Measurements from ENCODE around the gene KIF25. TPM values are rescaled to one million over a fixed set of nuclear protein-coding genes. Genes with fewer than 3 reads are reported as not detected.

KIF25 gene
- total RNA-seq, 1 experiment from 2014 or later, result 0.42 TPM

DNA sequence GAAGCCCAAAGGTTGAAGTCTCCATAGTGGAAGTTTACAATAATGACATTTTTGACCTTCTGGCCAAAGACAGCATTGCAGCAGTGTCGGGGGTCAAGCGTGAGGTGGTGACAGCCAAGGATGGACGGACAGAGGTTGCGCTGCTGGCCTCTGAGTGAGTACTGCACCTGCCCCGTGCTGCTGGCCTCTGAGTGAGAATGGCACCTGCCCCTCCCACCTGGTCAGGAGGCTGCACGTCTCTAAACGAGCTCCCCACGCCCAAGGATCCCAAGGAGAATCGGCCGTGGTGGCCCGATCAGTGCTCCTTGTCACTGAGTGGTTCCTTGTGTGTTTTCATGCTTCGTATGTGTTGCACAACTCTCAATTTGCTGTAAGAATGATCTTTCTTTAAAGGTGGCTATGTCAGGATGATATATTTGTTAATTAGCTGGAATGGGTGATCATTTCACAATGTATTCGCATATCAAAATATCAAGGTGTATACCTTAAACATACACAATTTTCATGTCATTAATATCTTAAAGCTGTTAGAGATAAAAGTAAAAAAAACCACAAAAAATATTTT, 41.2 kb downstream of the KIF25 start:
- no peaks in the 10 kb centered on the region for H3K27me3 ChIP-seq (ENCODE audit: control insufficient read depth, insufficient read depth, low read length)
- no peak for DNase-seq
- H3K4me3 ChIP-seq (ENCODE audit: insufficient read depth, low read depth, low read length), result no peak overlapping the region
- H3K36me3 ChIP-seq (replicated peaks; ENCODE audit: control insufficient read depth, insufficient read depth, low read length), result no peaks in the 10 kb centered on the region

DNA sequence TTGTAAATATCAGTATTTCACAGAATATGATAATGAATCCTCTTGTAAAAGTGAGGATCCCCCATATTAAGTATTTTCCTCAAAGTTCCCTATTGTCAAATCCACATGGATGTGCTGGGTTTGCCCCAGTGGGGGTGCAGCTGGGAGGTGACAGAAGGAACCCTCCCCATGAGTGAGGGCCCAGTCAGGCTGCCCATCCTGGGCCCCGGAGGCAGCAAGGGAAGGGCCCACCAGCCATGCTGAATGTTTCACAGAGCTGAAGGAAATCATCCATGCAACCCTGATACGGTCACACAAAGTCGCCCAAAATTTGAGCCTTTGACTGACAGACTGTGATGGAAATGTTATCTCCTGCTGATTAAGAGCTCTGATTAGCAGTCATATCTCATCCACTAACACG, 41.8 kb downstream of the KIF25 start:
- no peaks in the 10 kb centered on the region for H3K36me3 ChIP-seq (replicated peaks; ENCODE audit: control insufficient read depth, insufficient read depth, low read length)
- H3K4me3 ChIP-seq (ENCODE audit: insufficient read depth, low read depth, low read length), result no peak overlapping the region
- H3K27me3 ChIP-seq (ENCODE audit: control insufficient read depth, insufficient read depth, low read length), result no peaks in the 10 kb centered on the region
- DNase-seq, result peak; percentile 23

DNA sequence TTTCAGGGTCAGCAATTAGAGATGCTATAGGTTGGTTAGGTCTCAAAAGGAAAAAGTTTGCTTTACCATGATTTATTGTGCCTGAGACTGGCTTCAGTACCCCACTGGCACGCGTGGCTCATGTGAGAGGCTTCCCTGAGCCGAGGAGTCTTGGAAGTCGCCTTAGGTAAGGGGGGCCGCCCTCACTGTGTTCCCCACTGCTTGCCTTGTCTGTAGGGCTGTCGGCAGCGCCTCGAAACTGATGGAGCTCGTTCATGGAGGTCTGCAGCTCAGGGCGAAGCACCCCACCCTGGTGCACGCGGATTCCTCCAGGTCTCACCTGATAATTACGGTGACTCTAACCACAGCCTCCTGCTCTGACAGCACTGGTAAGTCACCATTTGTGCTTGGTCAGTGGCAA, 42.4 kb downstream of the KIF25 start:
- Histone ChIP-seq H3K4me3 (ENCODE audit: insufficient read depth, low read depth, low read length) (no peak overlapping the region), H3K36me3 (replicated peaks; ENCODE audit: control insufficient read depth, insufficient read depth, low read length) (no peaks in the 10 kb centered on the region), H3K27me3 (ENCODE audit: control insufficient read depth, insufficient read depth, low read length) (no peaks in the 10 kb centered on the region)
- no peak for DNase-seq

DNA sequence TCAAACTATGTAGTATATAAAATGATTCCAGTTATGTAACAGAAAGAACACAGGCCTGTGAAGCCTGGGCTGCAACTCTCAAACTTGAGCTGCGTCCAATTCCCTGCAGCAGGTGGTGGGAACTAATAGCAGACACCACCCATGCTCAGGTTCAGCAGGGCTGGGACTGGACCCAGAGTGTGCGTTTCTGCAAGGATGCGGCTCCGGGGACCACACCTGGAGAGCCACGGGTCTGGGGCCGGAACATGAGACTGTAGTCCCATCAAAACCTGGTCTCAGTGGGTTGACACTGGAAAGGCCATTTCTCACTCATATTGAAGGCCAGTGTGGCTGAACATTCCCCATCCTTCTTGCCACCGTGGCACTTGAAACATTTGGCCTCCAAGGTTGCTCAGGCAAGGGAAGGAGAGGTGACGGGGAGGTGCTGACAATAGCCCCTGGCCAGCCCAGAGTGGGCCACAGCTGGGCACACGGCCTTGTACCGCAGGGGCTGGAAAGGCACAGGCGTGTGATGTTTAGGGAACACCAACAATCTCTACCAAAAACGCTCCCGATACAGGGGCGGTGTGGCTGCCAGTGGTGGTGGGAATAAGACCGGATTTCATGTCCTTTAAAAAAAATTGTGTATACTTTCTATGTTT, 43.5 kb downstream of the KIF25 start:
- H3K36me3 ChIP-seq (replicated peaks; ENCODE audit: control insufficient read depth, insufficient read depth, low read length), result no peaks in the 10 kb centered on the region
- H3K4me3 ChIP-seq (ENCODE audit: insufficient read depth, low read depth, low read length), result no peak overlapping the region
- no peaks in the 10 kb centered on the region for H3K27me3 ChIP-seq (ENCODE audit: control insufficient read depth, insufficient read depth, low read length)
- DNase-seq, result no peak

DNA sequence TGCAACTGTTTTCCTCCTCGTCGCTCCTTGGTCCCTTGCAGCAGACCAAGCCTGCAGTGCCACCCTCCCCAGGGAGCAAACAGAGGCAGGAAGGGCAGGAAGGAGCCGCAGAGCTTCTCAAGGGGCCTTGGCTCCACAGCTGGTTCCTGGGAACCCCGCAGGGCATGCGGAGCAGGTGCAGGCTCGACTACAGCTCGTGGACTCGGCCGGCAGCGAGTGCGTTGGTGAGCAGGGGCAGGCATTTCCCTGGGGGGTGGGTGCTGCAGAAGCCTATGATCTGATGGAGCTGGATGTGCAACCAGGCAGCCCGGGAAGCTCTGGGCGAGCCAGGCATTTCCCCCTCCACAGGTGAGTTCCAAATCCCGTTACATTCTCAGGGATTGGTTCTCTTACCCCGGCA, 44.5 kb downstream of the KIF25 start:
- Histone ChIP-seq H3K4me3 (ENCODE audit: insufficient read depth, low read depth, low read length) (no peak overlapping the region), H3K27me3 (ENCODE audit: control insufficient read depth, insufficient read depth, low read length) (no peaks in the 10 kb centered on the region), H3K36me3 (replicated peaks; ENCODE audit: control insufficient read depth, insufficient read depth, low read length) (no peaks in the 10 kb centered on the region)
- DNase-seq, result no peak

DNA sequence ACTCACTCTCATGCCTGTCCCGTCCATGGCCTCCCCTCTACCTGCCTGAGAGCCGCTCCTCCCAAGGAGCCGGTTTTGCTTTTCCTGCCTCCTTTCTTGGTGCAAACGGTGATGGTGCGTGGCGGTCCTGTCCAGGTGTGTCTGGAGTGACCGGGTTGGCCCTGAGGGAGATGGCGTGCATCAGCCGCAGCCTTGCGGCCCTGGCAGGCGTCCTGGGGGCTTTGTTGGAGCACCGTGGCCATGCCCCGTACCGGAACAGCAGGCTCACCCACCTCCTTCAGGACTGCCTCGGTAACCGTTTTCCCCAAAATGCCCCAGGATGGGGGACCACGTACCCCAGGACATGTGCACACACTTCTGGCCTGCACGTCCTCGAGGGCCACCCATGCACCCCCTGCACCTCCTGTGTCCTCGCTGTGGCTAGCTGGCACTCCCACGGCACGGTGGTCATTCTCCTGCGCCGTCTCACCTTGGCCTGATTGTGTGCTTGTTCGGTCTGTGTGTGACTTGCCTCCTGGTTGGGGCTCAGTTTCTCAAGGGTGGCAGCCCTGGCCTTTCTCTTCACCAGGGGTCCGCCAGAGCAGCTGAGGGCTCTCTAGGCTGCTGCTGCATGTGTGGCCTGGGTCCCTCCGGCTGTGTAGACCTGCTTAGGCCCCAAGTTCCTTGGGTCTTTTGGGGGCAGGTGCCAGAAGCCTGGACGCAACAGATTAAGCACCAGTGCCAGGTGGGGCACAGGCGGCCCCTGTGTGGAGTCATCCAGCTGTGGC, 45.1 kb downstream of the KIF25 start:
- Histone ChIP-seq H3K36me3 (replicated peaks; ENCODE audit: control insufficient read depth, insufficient read depth, low read length) (no peaks in the 10 kb centered on the region), H3K27me3 (ENCODE audit: control insufficient read depth, insufficient read depth, low read length) (no peaks in the 10 kb centered on the region)
- DNase-seq, result no peak

DNA sequence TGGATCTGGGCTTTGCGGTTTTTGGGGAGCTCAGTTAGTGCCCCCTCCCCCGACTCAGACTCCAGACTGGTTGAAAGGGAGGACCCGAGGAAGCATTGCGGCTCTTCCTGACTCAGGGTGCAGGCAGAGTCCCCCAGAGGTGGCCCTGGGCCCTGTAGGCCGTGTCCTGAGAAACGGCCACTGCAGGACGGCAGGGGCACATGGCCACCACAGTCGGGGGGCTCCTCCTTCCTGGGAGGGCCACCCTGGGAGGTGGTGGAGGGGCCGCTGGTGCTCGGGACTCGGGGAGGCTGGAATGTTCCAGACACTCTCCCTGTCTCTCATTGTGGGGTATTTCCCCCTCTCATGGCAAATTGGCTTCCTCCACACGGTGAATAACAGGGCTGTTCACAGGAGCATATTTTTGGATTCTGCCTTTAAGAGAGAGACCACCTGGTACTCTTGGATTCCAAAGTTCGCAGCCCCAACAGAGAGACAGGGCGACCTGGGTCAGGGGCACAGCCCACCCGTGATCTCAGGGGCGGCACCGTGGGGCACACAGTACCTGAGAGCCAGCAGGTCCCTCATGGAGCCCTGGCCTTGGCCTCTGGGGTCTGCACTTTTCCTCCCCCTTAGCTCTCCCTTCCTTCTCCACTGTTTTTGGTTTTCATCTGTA, 45.8 kb downstream of the KIF25 start:
- H3K36me3 ChIP-seq (replicated peaks; ENCODE audit: control insufficient read depth, insufficient read depth, low read length), result no peaks in the 10 kb centered on the region
- no peak overlapping the region for H3K4me3 ChIP-seq (ENCODE audit: insufficient read depth, low read depth, low read length)
- no peaks in the 10 kb centered on the region for H3K27me3 ChIP-seq (ENCODE audit: control insufficient read depth, insufficient read depth, low read length)
- peak; percentile 50 for DNase-seq

More for the DNA sequence above, 45.1 kb downstream of the KIF25 start:
- H3K4me3 ChIP-seq (ENCODE audit: insufficient read depth, low read depth, low read length), result no peak overlapping the region

DNA sequence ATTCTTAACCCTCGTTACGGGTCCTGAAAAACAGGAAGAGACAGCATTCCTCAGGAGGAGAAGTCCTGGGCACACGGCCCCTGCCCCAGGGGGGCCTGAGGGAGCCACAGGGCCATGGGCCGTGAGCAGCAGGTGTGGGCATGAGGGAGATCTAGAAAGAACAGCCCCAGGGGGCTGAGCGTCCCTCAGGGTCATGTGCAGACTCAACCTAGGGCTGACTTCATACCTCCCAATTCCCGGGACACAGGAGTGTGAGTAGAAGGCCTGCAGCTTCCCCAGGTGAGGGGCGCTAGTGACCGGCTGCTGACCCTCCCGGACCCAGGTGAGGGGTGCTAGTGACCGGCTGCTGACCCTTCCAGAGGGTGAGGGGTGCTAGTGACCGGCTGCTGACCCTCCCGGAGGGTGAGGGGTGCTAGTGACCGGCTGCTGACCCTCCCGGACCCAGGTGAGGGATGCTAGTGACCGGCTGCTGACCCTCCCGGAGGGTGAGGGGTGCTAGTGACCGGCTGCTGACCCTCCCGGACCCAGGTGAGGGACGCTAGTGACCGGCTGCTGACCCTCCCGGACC, 46.5 kb downstream of the KIF25 start:
- peak; percentile 63 for DNase-seq
- Histone ChIP-seq H3K36me3 (replicated peaks; ENCODE audit: control insufficient read depth, insufficient read depth, low read length) (no peaks in the 10 kb centered on the region), H3K4me3 (ENCODE audit: insufficient read depth, low read depth, low read length) (no peak overlapping the region), H3K27me3 (ENCODE audit: control insufficient read depth, insufficient read depth, low read length) (no peaks in the 10 kb centered on the region)

DNA sequence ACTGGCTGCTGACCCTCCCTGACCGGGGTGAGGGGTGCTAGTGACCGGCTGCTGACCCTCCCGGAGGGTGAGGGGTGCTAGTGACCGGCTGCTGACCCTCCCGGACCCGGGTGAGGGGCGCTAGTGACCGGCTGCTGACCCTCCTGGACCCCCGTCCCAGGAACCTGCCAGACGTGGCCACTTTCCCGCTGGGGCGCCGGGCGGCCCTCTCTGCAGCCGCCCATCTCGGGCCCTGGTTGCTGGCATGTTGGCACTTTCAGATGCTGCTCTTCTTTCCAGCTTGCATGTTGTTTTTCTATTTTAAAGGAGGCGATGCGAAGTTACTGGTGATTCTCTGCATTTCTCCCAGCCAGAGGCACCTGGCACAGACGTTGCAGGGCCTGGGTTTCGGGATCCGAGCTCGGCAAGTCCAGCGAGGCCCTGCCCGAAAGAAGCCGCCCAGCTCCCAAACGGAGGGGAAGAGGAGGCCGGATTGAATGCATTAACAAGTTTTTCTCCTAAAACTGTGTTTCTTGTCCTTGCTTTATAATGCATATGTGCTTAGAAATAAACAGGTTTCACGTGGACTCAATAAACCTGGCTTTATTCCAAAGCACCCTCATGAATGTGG, 47.2 kb downstream of the KIF25 start:
- H3K36me3 ChIP-seq (replicated peaks; ENCODE audit: control insufficient read depth, insufficient read depth, low read length), result no peaks in the 10 kb centered on the region
- no peak overlapping the region for H3K4me3 ChIP-seq (ENCODE audit: insufficient read depth, low read depth, low read length)
- H3K27me3 ChIP-seq (ENCODE audit: control insufficient read depth, insufficient read depth, low read length), result no peaks in the 10 kb centered on the region
- peak; percentile 63 for DNase-seq

DNA sequence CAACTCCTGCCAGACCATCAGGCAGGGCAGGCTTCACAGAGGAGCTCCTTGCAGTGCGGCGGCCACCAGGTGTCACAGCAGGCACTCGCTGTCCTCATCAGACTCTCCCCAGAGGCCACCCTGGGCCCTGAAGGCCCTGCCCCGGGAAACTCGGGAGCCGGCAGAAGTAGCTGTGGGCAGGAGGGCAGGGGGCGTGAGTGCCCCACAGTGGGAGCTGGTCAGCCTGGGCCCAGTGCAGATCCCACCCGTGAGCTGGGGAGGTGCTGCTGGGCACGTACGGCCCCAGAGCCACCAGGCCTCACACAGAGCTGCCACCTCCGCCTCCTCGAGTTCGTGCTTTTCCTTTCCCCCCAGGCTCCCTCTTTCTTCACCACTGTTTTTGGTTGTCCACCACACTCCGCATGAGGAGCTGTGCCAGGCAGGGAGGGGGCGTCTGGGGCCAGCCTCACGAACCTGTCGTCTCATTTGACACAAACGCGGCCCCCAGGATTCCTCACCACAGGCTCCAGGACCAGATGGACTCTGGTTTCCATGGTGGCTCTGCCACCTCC, 47.7 kb downstream of the KIF25 start:
- peak; percentile 62 for DNase-seq
- Histone ChIP-seq H3K4me3 (ENCODE audit: insufficient read depth, low read depth, low read length) (no peak overlapping the region), H3K36me3 (replicated peaks; ENCODE audit: control insufficient read depth, insufficient read depth, low read length) (no peaks in the 10 kb centered on the region)

DNA sequence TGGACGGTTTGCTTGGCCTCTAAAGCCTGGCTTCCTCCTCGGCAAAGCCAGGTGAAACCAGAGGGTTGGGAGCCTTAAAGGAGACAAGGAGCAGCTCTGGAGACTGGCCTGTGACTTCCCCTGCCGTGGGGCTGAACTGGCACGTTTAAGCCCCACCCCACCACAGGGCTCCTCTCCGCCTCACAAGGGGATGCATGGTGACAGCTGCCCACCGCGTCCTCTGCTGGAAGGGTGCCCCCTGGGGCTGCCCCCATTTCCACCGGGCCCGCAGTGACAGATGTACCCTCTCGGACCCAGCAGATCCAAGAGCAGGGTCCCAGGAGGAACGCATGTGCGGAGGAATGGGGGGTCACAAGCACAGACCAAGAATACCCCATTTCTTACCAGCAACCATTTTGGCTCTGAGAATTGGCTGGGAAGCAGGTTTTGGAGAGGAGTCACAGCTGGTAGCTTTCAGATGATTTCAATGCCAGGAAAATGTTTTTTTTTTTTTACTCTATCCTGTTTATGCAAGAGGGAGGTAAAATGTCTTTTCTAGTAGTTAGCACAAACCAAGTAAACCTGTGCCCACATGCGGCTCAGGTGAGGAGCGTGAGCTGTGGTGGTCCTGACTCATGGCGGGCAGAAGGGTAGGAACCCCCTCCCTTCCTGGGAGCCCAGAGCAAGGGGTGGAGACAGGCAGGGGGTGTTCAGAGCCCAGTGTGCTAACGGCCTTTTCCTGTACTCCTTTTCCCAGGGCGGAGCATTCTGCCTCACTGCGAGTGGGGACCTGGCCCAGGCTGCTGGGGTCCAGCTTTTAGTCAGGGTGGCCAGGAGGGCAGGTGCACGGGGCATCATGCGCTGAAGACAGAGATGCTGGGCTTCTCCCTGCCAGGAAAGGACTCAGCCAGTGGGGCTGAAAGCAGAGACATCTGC, 48.5 kb downstream of the KIF25 start:
- Histone ChIP-seq H3K4me3 (ENCODE audit: insufficient read depth, low read depth, low read length) (no peak overlapping the region), H3K27me3 (ENCODE audit: control insufficient read depth, insufficient read depth, low read length) (no peaks in the 10 kb centered on the region), H3K36me3 (replicated peaks; ENCODE audit: control insufficient read depth, insufficient read depth, low read length) (no peaks in the 10 kb centered on the region)
- DNase-seq, result peak; percentile 62

More for the DNA sequence above, 47.7 kb downstream of the KIF25 start:
- no peaks in the 10 kb centered on the region for H3K27me3 ChIP-seq (ENCODE audit: control insufficient read depth, insufficient read depth, low read length)

DNA sequence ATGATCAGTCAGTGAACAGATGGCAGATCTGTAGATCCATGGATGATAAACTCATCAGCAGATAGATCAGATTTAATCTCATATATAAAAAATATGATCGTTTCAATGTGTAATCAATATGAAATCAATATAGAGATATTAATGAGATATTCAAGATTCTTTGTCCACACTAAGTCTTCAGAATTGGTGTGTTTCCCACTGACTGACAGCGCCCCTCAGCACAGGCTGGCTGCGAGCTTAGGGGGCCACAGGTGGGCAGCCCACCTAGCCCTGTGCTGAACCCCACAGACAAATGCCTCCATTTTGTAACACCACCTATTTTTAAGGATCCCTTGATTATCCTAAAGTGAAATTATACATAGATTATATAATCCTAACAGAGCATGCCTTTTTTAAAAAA, 49.2 kb downstream of the KIF25 start:
- DNase-seq, result no peak
- Histone ChIP-seq H3K36me3 (replicated peaks; ENCODE audit: control insufficient read depth, insufficient read depth, low read length) (no peaks in the 10 kb centered on the region), H3K4me3 (ENCODE audit: insufficient read depth, low read depth, low read length) (no peak overlapping the region)

More for the DNA sequence above, 49.2 kb downstream of the KIF25 start:
- no peaks in the 10 kb centered on the region for H3K27me3 ChIP-seq (ENCODE audit: control insufficient read depth, insufficient read depth, low read length)

Data from H7 (cell line).